ENCODE results near the gene ANKDD1B. TPM values are rescaled to one million over a fixed set of nuclear protein-coding genes. Genes with fewer than 3 reads are reported as not detected.

ANKDD1B gene
- total and polyA plus RNA-seq, 2 of the 13 experiments (the other 11 are each of a cell fraction or from before 2014, with no cell fraction given): 0.12 to 0.27 TPM

GRCh38 chr5:75717082-75717922 is 106.0 kb downstream of the ANKDD1B start, which contains the start of gene POC5 (continued):
- TF ChIP-seq ZBTB25 (CRISPR knock-in tag; IDR thresholded peaks at IDR 0.05): no peak
- no peak for TF ChIP-seq SUZ12 (IDR thresholded peaks at IDR 0.05; ENCODE audit: low read depth, low read length)
- TF ChIP-seq ZNF770 (CRISPR knock-in tag; IDR thresholded peaks at IDR 0.05): peak; percentile 95
- peak; percentile 14; the same call in 1 of the 2 replicates for TF ChIP-seq HOXD1 (CRISPR knock-in tag; IDR thresholded peaks at IDR 0.05)
- peak; percentile 80 for TF ChIP-seq ARNT2 (CRISPR knock-in tag; IDR thresholded peaks at IDR 0.05; ENCODE audit: low read depth)
- TF ChIP-seq ZNF781 (CRISPR knock-in tag; IDR thresholded peaks at IDR 0.05; ENCODE audit: borderline replicate concordance, not compliant biosample characterization): no peak
- TF ChIP-seq ZNF256 (CRISPR knock-in tag; conservative IDR thresholded peaks at IDR 0.05): 0 out of 2 replicates have a peak, but pooled peaks have one; percentile 42
- no peak for TF ChIP-seq ZC3H4 (CRISPR knock-in tag; IDR thresholded peaks at IDR 0.05; ENCODE audit: borderline replicate concordance)
- TF ChIP-seq FOSL2 (CRISPR knock-in tag; IDR thresholded peaks at IDR 0.05): peak; percentile 59
- no peak for TF ChIP-seq MAZ (IDR thresholded peaks at IDR 0.05; ENCODE audit: borderline replicate concordance, low read depth, low read length)
- TF ChIP-seq MAZ (CRISPR knock-in tag; IDR thresholded peaks at IDR 0.05; ENCODE audit: low read depth): 0 out of 2 replicates have a peak, but pooled peaks have one; percentile 43
- peak; percentile 79; the same call in 1 of the 2 replicates for TF ChIP-seq KMT2B (CRISPR knock-in tag; IDR thresholded peaks at IDR 0.05)
- no peak for TF ChIP-seq ZNF17 (CRISPR knock-in tag; IDR thresholded peaks at IDR 0.05)
- no peak for TF ChIP-seq SP1 (IDR thresholded peaks at IDR 0.05)
- TF ChIP-seq SP1 (CRISPR knock-in tag; IDR thresholded peaks at IDR 0.05): peak; percentile 77
- peak; percentile 60; the same call in 1 of the 2 replicates for TF ChIP-seq ERF (CRISPR knock-in tag; IDR thresholded peaks at IDR 0.05)
- TF ChIP-seq MNT (IDR thresholded peaks at IDR 0.05): 0 out of 2 replicates have a peak, but pooled peaks have one; percentile 30
- TF ChIP-seq POLR2AphosphoS5 (IDR thresholded peaks at IDR 0.05; ENCODE audit: low read depth, low read length): peak; percentile 91
- no peak for TF ChIP-seq ZNF609 (CRISPR knock-in tag; IDR thresholded peaks at IDR 0.05; ENCODE audit: borderline replicate concordance)
- no peak for TF ChIP-seq GZF1 (CRISPR knock-in tag; IDR thresholded peaks at IDR 0.05)
